GM12864 (cell line): ENCODE results near the gene RIPK4.

Source experiments
- DNase-seq: peaks from one replicate; pipeline ENCODE4 v3.0.0-alpha.2; 2011; ENCODE audit warnings: low read depth
- H3K4me3 ChIP-seq: 2 replicates; pipeline ENCODE4 v1.5.1; 2011; ENCODE audit warnings: mild to moderate bottlenecking, low read depth, low read length, control low read depth
- TF ChIP-seq, protein P1 (sequence below): IDR thresholded peaks from 2 replicates; pipeline ENCODE4 v1.5.1; 2011; ENCODE audit warnings: low read depth, mild to moderate bottlenecking, moderate library complexity, low read length, control low read depth, inconsistent platforms; ENCODE audit errors: missing control alignments

RIPK4 gene

DNA sequence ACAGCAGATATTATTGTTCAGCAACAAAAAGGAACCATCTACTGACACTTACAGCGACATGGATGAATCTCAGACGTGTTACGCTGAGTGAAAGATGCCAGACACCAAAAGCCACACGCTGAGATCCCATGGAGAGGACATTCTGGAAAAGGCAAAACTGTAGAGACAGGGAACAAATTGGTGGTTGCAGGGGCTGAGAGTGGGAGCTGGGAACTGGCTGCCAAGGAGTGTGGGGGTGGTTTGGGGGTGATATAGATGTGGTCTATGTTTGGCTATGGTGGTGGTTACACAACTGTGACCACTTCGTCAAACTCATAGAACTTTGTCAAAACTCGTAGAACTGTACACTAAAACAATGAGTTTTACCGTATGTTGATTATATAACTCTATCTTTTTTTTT, 57.7 kb downstream of the RIPK4 start:
- DNase-seq, result no peak
- TF ChIP-seq, protein P1, sequence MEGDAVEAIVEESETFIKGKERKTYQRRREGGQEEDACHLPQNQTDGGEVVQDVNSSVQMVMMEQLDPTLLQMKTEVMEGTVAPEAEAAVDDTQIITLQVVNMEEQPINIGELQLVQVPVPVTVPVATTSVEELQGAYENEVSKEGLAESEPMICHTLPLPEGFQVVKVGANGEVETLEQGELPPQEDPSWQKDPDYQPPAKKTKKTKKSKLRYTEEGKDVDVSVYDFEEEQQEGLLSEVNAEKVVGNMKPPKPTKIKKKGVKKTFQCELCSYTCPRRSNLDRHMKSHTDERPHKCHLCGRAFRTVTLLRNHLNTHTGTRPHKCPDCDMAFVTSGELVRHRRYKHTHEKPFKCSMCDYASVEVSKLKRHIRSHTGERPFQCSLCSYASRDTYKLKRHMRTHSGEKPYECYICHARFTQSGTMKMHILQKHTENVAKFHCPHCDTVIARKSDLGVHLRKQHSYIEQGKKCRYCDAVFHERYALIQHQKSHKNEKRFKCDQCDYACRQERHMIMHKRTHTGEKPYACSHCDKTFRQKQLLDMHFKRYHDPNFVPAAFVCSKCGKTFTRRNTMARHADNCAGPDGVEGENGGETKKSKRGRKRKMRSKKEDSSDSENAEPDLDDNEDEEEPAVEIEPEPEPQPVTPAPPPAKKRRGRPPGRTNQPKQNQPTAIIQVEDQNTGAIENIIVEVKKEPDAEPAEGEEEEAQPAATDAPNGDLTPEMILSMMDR, result no peak
- no peak overlapping the region for H3K4me3 ChIP-seq

DNA sequence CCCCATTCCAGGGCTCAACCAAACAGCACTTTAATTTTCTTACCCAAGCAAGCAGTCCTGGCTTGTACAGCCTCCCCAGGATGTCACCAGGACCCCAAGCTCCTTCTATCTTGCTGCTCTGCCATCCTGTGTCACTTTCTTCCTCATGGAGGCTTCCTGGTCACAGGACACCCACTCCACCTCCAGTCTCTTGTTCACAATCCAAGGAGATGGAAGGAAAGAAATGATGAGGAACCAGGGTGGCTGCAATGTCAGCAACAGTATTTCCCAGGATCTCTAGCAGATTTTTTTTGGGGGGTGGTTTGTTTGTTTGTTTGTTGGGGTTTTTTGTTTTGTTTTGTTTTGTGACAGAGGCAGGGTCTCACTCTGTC, 58.9 kb downstream of the RIPK4 start:
- TF ChIP-seq, protein P1, result no peak
- H3K4me3 ChIP-seq, result no peak overlapping the region
- no peak for DNase-seq

DNA sequence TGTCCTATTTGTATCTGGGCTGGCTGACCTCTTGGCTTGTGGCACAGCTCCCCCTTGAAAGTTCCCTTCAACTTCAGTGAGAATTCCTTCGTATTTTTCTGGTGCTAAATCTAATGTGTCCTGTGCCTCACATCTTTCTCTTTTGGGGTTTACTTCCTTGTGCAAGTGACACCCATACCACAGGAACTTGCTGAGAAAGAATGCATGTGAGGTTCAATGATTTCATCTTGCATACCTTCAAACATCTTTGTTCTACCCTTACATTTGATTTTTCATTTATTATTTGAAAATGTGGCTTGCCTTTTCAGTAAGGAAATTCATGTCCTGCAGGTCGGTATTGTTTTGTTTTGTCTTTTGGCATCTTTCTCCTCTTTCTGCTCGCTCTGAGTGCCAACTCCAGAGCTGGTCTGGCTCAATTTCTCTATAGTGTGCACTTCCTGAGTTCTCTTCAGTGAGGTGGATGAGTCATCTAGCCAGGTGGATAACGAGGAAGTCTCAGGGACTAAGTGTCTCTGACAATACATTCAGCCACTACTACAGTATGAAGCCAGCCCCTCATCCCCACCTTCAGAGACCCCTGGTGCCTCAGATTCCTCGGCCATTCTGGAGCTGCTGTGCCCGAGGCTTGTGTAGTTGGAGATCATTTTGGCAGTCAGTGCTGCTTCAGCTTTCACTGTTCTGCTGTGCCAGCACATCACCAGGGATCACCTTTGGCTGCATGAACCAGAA, 59.5 kb downstream of the RIPK4 start:
- TF ChIP-seq, protein P1, result no peak
- H3K4me3 ChIP-seq, result no peak overlapping the region
- DNase-seq, result no peak

DNA sequence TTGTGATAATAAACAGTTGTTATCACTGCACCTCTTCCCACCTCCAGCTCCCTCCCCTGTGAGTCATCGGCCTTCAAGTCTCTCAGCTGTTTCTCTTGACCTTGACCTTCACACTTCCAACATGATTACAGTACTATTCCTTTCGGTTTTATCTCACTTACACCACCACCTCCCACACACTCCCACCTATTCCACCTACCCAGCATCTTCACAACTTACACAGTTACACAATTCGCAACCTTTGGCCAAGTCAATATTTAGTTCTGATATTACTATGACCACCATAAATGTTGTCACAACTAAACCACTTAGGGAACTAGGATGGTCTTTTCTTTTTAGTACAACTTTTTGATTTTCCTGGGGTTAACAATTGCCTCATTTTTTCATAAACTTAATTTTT, 60.2 kb downstream of the RIPK4 start:
- DNase-seq, result peak; percentile 10
- H3K4me3 ChIP-seq, result no peak overlapping the region
- TF ChIP-seq, protein P1, result no peak

DNA sequence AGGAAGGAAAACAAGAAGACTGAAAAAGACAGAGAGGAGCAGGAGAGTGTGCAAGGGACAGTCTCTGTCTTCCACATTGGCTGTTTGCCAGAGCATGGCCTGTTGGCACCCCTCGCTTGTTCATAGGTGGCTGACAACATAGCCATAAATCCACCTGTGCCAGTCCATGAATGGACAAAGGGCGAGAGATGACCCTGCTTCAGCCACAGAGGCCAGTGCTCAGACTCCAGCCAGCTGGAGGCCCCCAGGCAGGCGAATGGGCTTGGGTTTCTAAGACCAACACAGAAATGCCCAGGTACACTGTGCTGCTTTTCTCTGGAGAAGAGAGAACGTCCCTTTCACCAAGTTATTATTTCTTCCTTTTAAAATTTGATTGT, 60.6 kb downstream of the RIPK4 start:
- DNase-seq, result no peak
- TF ChIP-seq, protein P1, result no peak
- H3K4me3 ChIP-seq, result no peak overlapping the region

DNA sequence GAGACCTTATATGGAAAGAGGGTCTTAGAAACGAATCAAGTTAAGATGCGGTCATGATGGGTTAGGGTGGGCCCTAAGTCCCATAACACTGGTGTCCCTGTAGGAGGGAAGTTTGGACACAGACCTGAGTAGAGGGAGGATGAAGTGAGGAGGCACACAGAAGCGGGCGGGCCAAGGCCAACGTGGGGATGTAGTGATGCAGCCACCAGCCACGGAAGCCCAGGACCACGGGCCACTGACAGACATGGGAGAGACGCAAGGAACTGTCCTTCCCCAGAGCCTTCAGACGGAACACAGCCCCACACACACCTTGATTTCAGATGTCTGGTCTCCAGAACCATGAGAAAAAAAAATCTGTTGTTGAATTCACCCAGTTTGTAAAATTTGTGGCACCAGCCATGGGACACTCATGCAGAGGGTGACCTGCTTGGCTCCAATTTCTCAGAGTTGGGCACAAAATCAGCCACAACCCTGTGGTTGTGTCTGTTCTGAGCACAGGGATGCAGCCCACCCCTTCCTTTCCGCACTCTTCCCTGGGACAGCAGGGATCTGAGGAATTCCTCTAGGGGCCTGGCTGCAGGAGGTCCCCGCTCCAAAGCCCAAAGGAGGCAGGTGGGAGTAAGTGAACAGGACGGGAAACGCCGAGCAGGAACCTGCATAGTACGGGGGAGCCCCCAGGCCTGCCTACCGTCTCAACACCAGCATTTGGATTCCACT, 61.1 kb downstream of the RIPK4 start:
- TF ChIP-seq, protein P1, result no peak
- H3K4me3 ChIP-seq, result no peak overlapping the region
- DNase-seq, result no peak

DNA sequence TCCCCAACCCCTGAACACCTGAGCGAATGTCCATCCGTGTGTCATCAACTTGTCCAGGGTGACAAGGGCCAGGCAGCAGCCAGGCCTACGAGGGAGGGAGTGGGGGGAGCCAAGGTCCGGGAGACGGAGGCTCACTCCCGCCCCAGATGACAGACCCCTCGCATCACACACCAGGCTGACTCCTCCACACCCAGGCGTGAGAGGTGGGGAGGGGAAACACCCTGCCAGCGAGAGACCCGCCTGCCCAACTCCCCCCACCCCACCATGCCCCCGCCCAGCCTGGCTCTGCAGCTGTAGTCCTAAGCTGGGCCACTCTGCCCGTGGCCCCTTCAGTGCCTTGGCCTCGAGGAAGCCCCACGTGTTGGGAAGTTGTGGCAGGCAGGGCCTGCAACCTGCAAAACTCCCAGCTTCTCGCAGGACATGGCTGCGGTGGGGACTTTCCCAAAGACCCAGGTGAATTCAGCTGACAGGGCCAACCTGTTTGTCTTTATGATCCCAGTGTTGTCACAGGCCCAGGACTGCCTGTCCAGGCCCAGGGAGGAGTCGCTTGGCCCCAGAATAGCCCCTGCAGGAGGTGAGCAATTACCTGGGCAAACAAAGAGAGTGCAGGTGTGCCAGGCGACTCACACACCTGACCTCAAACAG, 62.9 kb downstream of the RIPK4 start:
- TF ChIP-seq, protein P1, result no peak
- no peak for DNase-seq
- no peak overlapping the region for H3K4me3 ChIP-seq
